ENCODE measurements around the gene HABP2. TPM values are rescaled to one million over a fixed set of nuclear protein-coding genes. Genes with fewer than 3 reads are reported as not detected.

HABP2 gene
- polyA plus RNA-seq, 2 donors, result not detected

DNA sequence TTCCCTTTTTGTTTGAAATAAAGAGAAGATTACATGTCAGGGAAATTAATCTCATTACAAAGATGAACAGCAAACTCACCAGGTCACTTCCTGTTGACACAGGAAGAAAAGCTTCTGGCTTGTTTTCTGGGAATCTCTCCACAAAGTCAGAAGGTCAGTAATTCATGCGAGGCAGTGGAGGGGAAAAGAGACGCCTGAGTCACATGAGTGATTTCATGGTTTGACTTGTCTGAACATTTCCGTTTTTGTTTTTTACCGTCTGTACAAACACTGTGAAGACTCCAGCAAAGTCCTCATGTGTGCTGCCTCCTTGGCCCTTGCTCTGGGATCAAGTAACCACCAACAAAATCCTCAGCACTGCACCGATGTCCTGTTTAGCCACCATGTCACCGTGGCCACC, 2.5 kb upstream of the HABP2 start:
- Histone ChIP-seq H3K36me3 (ENCODE audit: control insufficient read depth in 2 of 2, insufficient read depth in 2 of 2, low read length in 1 of 2) (no peaks in the 10 kb centered on the region), H3K4me3 (ENCODE audit: low read depth in 1 of 2, low read length in 2 of 2) (no peak overlapping the region), H3K27ac (ENCODE audit: low read depth in 2 of 2, low read length in 1 of 2) (peak overlapping the region; percentile 74 to 89), H3K27me3 (ENCODE audit: control insufficient read depth in 1 of 2, insufficient read depth in 2 of 2, low read length in 2 of 2) (no peaks in the 10 kb centered on the region), H3K4me1 (ENCODE audit: control insufficient read depth in 2 of 2, insufficient read depth in 2 of 2, low read length in 1 of 2) (peaks cover 0 to 11% of the 10 kb centered on the region in 2 donors), H3K9me3 (ENCODE audit: control insufficient read depth in 2 of 2, insufficient read depth in 1 of 2, low read depth in 1 of 2, low read length in 1 of 2) (no peaks in the 10 kb centered on the region)
- 27 to 37% methylated on average over 6 of the region's 6 CpGs for WGBS, 2 donors

DNA sequence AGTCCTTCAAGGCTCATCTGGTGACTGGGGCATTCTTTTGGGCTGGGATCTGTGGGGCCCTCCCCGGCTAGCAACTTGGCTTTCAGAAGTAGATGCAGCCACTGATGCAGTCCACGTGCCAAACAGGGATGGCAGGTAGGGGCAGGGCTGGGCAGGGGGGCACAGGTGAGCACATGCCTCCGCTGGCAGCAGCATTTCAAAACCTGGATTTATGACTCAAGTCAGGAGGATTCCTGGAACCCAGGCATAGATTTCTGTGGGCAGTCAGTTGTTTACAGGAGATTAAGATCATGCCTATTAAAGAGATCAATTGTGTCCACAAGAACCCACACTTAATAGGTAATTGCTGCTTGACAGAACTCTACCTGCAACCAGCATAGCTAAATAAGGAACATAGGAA, 839 bp upstream of the HABP2 start:
- Histone ChIP-seq H3K4me3 (ENCODE audit: low read depth in 1 of 2, low read length in 2 of 2) (no peak overlapping the region), H3K27ac (ENCODE audit: low read depth in 2 of 2, low read length in 1 of 2) (peak overlapping the region in 1 of 2 donors; percentile 63), H3K4me1 (ENCODE audit: control insufficient read depth in 2 of 2, insufficient read depth in 2 of 2, low read length in 1 of 2) (peaks cover 0 to 15% of the 10 kb centered on the region in 2 donors), H3K9me3 (ENCODE audit: control insufficient read depth in 2 of 2, insufficient read depth in 1 of 2, low read depth in 1 of 2, low read length in 1 of 2) (no peaks in the 10 kb centered on the region), H3K27me3 (ENCODE audit: control insufficient read depth in 1 of 2, insufficient read depth in 2 of 2, low read length in 2 of 2) (no peaks in the 10 kb centered on the region), H3K36me3 (ENCODE audit: control insufficient read depth in 2 of 2, insufficient read depth in 2 of 2, low read length in 1 of 2) (no peaks in the 10 kb centered on the region)
- 50 to 57% methylated on average over 3 of the region's 3 CpGs for WGBS, 2 donors

DNA sequence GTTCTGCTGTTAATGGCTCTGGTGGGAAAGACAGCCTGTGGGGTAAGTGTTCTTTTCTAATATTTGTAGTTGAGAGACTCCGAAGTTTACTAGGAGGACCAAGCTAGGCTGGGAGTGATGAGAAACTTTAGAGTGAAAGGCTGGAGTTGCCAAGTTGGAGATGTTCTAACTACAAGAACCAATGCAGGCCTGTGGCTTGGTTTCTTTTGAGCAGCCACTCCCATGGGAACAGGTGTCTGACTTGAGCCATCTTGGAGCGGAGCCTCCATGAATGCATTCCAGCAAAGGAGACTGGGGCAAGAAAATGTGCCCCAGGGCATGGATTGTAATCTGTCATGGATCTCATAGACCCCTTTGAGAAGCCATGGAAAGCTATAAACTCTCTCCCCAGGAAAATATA, 296 bp downstream of the HABP2 start:
- Histone ChIP-seq H3K4me1 (ENCODE audit: control insufficient read depth in 2 of 2, insufficient read depth in 2 of 2, low read length in 1 of 2) (peaks cover 0 to 15% of the 10 kb centered on the region in 2 donors), H3K9me3 (ENCODE audit: control insufficient read depth in 2 of 2, insufficient read depth in 1 of 2, low read depth in 1 of 2, low read length in 1 of 2) (no peaks in the 10 kb centered on the region), H3K36me3 (ENCODE audit: control insufficient read depth in 2 of 2, insufficient read depth in 2 of 2, low read length in 1 of 2) (no peaks in the 10 kb centered on the region), H3K27ac (ENCODE audit: low read depth in 2 of 2, low read length in 1 of 2) (no peak overlapping the region), H3K27me3 (ENCODE audit: control insufficient read depth in 1 of 2, insufficient read depth in 2 of 2, low read length in 2 of 2) (no peaks in the 10 kb centered on the region), H3K4me3 (ENCODE audit: low read depth in 1 of 2, low read length in 2 of 2) (no peak overlapping the region)
- 81 to 91% methylated on average over 2 of the region's 2 CpGs for WGBS, 2 donors

DNA sequence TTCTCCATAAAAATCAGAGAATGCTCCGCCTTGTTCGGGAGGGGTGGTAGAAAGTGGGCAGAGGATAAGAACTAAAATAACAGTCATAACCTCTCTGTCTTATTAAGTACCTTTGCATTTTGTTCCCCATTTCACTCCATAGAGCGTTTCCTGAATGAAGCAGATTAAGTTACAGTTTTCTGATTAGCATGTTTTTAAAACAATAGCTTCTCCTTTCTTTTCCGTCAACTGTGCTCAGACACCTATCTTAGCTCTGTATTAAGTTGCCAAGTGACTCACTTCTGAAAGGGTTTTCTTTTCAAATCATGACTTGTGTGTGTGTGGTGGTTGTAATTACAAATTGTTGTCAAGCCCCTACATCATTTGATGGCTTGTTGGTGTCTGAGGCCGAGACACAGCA, 1.4 kb downstream of the HABP2 start:
- no peaks in the 10 kb centered on the region for H3K9me3 ChIP-seq (ENCODE audit: control insufficient read depth in 2 of 2, insufficient read depth in 1 of 2, low read depth in 1 of 2, low read length in 1 of 2)
- H3K4me3 ChIP-seq (ENCODE audit: low read depth in 1 of 2, low read length in 2 of 2), result no peak overlapping the region
- no peaks in the 10 kb centered on the region for H3K36me3 ChIP-seq (ENCODE audit: control insufficient read depth in 2 of 2, insufficient read depth in 2 of 2, low read length in 1 of 2)
- H3K27ac ChIP-seq (ENCODE audit: low read depth in 2 of 2, low read length in 1 of 2), result peak overlapping the region in 1 of 2 donors; percentile 11
- no peaks in the 10 kb centered on the region for H3K27me3 ChIP-seq (ENCODE audit: control insufficient read depth in 1 of 2, insufficient read depth in 2 of 2, low read length in 2 of 2)
- peaks cover 0 to 15% of the 10 kb centered on the region in 2 donors for H3K4me1 ChIP-seq (ENCODE audit: control insufficient read depth in 2 of 2, insufficient read depth in 2 of 2, low read length in 1 of 2)
- WGBS, 2 donors, result 47 to 64% methylated on average over 5 of the region's 5 CpGs

DNA sequence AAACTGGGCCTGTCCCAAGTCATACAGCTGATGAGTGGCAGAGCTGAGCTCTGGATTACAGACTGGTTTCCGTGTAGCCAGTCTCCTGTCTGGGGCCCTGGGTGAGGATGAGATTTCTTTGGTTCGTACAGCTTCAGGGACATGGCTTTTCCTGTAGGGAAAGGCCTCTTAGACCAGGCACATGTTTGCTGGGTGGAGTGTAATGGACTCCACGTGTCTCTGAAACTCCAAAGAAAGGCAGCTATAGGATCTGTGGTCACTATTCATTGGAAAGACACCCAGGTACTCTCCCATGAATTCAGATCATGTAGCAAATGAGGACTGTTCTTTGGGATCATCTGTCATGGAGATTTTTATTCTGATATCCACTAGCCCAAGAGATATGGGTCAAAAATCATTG, 2.4 kb downstream of the HABP2 start:
- no peaks in the 10 kb centered on the region for H3K36me3 ChIP-seq (ENCODE audit: control insufficient read depth in 2 of 2, insufficient read depth in 2 of 2, low read length in 1 of 2)
- WGBS, 2 donors, result 89 to 94% methylated on average over 3 of the region's 3 CpGs
- H3K27me3 ChIP-seq (ENCODE audit: control insufficient read depth in 1 of 2, insufficient read depth in 2 of 2, low read length in 2 of 2), result no peaks in the 10 kb centered on the region
- no peak overlapping the region for H3K4me3 ChIP-seq (ENCODE audit: low read depth in 1 of 2, low read length in 2 of 2)
- peaks cover 0 to 20% of the 10 kb centered on the region in 2 donors for H3K4me1 ChIP-seq (ENCODE audit: control insufficient read depth in 2 of 2, insufficient read depth in 2 of 2, low read length in 1 of 2)
- H3K27ac ChIP-seq (ENCODE audit: low read depth in 2 of 2, low read length in 1 of 2), result no peak overlapping the region
- no peaks in the 10 kb centered on the region for H3K9me3 ChIP-seq (ENCODE audit: control insufficient read depth in 2 of 2, insufficient read depth in 1 of 2, low read depth in 1 of 2, low read length in 1 of 2)

DNA sequence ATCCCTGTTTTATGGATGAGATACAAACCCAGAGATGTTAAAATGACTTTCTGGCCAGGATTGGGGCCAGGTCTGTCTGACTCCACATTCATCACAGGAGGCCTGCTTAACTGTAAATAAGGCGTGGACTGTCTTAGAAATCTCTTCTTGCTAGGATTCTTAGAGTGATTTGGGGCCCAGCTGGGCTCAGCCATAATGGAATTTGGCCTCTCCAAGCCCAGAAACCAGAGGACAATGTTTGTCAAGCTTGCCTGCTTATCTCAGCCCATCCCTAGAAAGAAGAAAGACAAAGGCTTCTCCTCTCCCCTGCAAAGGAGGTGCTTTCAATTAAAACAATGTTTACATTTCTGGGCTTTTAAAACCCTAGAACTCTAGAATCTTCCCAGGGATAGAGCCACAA, 2.9 kb downstream of the HABP2 start:
- Histone ChIP-seq H3K27me3 (ENCODE audit: control insufficient read depth in 1 of 2, insufficient read depth in 2 of 2, low read length in 2 of 2) (no peaks in the 10 kb centered on the region), H3K4me1 (ENCODE audit: control insufficient read depth in 2 of 2, insufficient read depth in 2 of 2, low read length in 1 of 2) (peaks cover 0 to 16% of the 10 kb centered on the region in 2 donors), H3K36me3 (ENCODE audit: control insufficient read depth in 2 of 2, insufficient read depth in 2 of 2, low read length in 1 of 2) (no peaks in the 10 kb centered on the region), H3K9me3 (ENCODE audit: control insufficient read depth in 2 of 2, insufficient read depth in 1 of 2, low read depth in 1 of 2, low read length in 1 of 2) (no peaks in the 10 kb centered on the region), H3K27ac (ENCODE audit: low read depth in 2 of 2, low read length in 1 of 2) (no peak overlapping the region), H3K4me3 (ENCODE audit: low read depth in 1 of 2, low read length in 2 of 2) (no peak overlapping the region)
- 81 to 89% methylated on average over 1 of the region's 1 CpG for WGBS, 2 donors

DNA sequence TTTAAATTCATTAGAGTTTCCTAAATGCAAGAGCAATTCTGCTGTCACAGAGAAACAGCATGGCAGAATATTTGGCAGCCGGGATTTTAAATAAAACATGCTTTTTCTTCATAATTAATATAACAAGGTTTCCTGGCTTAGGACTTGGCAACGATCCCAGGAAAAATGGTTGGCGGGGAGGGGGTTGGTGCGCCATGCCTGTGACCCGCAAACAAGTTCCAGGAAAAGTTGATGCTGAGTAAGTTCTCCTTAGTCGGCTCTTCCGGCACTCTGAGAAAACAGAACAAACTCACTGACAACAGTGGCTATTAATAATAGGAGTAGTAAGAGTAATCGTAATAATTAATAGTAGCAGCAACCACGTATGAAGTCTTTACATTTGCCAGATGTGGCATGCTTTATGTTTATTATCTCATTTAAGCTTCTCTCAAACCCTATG, 4.6 kb downstream of the HABP2 start:
- Histone ChIP-seq H3K27me3 (ENCODE audit: control insufficient read depth in 1 of 2, insufficient read depth in 2 of 2, low read length in 2 of 2) (no peaks in the 10 kb centered on the region), H3K36me3 (ENCODE audit: control insufficient read depth in 2 of 2, insufficient read depth in 2 of 2, low read length in 1 of 2) (no peaks in the 10 kb centered on the region), H3K9me3 (ENCODE audit: control insufficient read depth in 2 of 2, insufficient read depth in 1 of 2, low read depth in 1 of 2, low read length in 1 of 2) (no peaks in the 10 kb centered on the region), H3K27ac (ENCODE audit: low read depth in 2 of 2, low read length in 1 of 2) (peak overlapping the region; percentile 43 to 60), H3K4me3 (ENCODE audit: low read depth in 1 of 2, low read length in 2 of 2) (no peak overlapping the region), H3K4me1 (ENCODE audit: control insufficient read depth in 2 of 2, insufficient read depth in 2 of 2, low read length in 1 of 2) (peaks cover 0 to 16% of the 10 kb centered on the region in 2 donors)
- WGBS, 2 donors, result 22 to 27% methylated on average over 9 of the region's 9 CpGs

DNA sequence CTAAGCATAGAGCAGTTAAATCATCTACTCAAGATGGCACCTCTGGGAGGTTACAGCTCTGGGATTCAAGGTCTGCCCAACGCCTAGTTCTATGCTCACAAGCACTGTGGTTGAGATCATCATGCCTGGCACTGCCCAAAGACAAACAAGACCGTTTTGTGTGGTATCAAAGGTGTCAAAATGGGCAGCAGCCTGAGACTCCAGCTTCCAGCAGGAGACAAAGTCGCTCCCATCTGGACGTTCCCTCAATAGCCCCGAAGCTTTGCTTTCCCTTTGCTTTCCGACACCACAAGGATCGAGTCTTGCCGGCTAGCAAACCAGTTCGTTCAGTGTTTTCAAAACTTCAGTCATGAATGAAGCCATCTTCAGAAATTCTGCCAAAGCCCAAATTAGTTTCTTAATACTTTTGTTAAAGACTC, 5.1 kb downstream of the HABP2 start:
- H3K27ac ChIP-seq (ENCODE audit: low read depth in 2 of 2, low read length in 1 of 2), result peak overlapping the region; percentile 60 to 90

GRCh38 chr10:113560071-113560470, 7.2 kb downstream of the HABP2 start:
- H3K27ac ChIP-seq (ENCODE audit: low read depth in 2 of 2, low read length in 1 of 2), result peak overlapping the region in 1 of 2 donors; percentile 9
- no peaks in the 10 kb centered on the region for H3K27me3 ChIP-seq (ENCODE audit: control insufficient read depth in 1 of 2, insufficient read depth in 2 of 2, low read length in 2 of 2)
- WGBS, 2 donors, result 81 to 82% methylated on average over 5 of the region's 5 CpGs
- no peak overlapping the region for H3K4me3 ChIP-seq (ENCODE audit: low read depth in 1 of 2, low read length in 2 of 2)
- H3K9me3 ChIP-seq (ENCODE audit: control insufficient read depth in 2 of 2, insufficient read depth in 1 of 2, low read depth in 1 of 2, low read length in 1 of 2), result no peaks in the 10 kb centered on the region
- peaks cover 0 to 9% of the 10 kb centered on the region in 2 donors for H3K4me1 ChIP-seq (ENCODE audit: control insufficient read depth in 2 of 2, insufficient read depth in 2 of 2, low read length in 1 of 2)
- no peaks in the 10 kb centered on the region for H3K36me3 ChIP-seq (ENCODE audit: control insufficient read depth in 2 of 2, insufficient read depth in 2 of 2, low read length in 1 of 2)

More for the DNA sequence above, 5.1 kb downstream of the HABP2 start:
- peaks cover 0 to 16% of the 10 kb centered on the region in 2 donors for H3K4me1 ChIP-seq (ENCODE audit: control insufficient read depth in 2 of 2, insufficient read depth in 2 of 2, low read length in 1 of 2)
- no peaks in the 10 kb centered on the region for H3K27me3 ChIP-seq (ENCODE audit: control insufficient read depth in 1 of 2, insufficient read depth in 2 of 2, low read length in 2 of 2)
- no peaks in the 10 kb centered on the region for H3K36me3 ChIP-seq (ENCODE audit: control insufficient read depth in 2 of 2, insufficient read depth in 2 of 2, low read length in 1 of 2)
- WGBS, 2 donors, result 32 to 40% methylated on average over 9 of the region's 9 CpGs
- no peaks in the 10 kb centered on the region for H3K9me3 ChIP-seq (ENCODE audit: control insufficient read depth in 2 of 2, insufficient read depth in 1 of 2, low read depth in 1 of 2, low read length in 1 of 2)
- no peak overlapping the region for H3K4me3 ChIP-seq (ENCODE audit: low read depth in 1 of 2, low read length in 2 of 2)

- Histone ChIP-seq H3K27me3 (ENCODE audit: control insufficient read depth in 1 of 2, insufficient read depth in 2 of 2, low read length in 2 of 2) (no peaks in the 10 kb centered on the region), H3K9me3 (ENCODE audit: control insufficient read depth in 2 of 2, insufficient read depth in 1 of 2, low read depth in 1 of 2, low read length in 1 of 2) (no peaks in the 10 kb centered on the region), H3K4me3 (ENCODE audit: low read depth in 1 of 2, low read length in 2 of 2) (no peak overlapping the region), H3K27ac (ENCODE audit: low read depth in 2 of 2, low read length in 1 of 2) (peak overlapping the region in 1 of 2 donors; percentile 14), H3K4me1 (ENCODE audit: control insufficient read depth in 2 of 2, insufficient read depth in 2 of 2, low read length in 1 of 2) (peaks cover 0 to 9% of the 10 kb centered on the region in 2 donors), H3K36me3 (ENCODE audit: control insufficient read depth in 2 of 2, insufficient read depth in 2 of 2, low read length in 1 of 2) (no peaks in the 10 kb centered on the region)
- WGBS, 2 donors, result 87 to 95% methylated on average over 3 of the region's 3 CpGs
These were observed 8.4 kb downstream of the HABP2 start for GRCh38 chr10:113561214-113561613.
